Measurements from ENCODE around the gene ETS1.

DNA sequence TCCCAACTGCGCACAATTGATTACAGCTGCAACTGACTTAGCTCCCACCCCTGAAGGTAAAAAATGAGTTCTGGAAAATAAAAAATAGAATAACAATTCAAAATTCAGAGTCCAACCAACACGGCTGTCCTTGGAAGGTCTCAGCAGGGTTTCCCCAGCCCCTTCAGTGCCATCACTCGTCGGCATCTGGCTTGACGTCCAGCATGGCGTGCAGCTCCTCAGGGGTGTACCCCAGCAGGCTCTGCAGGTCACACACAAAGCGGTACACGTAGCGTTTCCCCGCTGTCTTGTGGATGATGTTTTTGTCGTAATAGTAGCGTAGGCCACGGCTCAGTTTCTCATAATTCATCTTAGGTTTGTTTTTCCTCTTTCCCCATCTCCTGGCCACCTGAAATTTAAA is 125.2 kb downstream of the ETS1 start:
- TF ChIP-seq EZH2 (optimal IDR thresholded peaks at IDR 0.05; ENCODE audit: low read depth, low read length) (no peak), EZH2phosphoT487 (IDR thresholded peaks at IDR 0.05; ENCODE audit: low read length) (no peak)
- TF ChIP-seq, protein P1, sequence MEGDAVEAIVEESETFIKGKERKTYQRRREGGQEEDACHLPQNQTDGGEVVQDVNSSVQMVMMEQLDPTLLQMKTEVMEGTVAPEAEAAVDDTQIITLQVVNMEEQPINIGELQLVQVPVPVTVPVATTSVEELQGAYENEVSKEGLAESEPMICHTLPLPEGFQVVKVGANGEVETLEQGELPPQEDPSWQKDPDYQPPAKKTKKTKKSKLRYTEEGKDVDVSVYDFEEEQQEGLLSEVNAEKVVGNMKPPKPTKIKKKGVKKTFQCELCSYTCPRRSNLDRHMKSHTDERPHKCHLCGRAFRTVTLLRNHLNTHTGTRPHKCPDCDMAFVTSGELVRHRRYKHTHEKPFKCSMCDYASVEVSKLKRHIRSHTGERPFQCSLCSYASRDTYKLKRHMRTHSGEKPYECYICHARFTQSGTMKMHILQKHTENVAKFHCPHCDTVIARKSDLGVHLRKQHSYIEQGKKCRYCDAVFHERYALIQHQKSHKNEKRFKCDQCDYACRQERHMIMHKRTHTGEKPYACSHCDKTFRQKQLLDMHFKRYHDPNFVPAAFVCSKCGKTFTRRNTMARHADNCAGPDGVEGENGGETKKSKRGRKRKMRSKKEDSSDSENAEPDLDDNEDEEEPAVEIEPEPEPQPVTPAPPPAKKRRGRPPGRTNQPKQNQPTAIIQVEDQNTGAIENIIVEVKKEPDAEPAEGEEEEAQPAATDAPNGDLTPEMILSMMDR (IDR thresholded peaks at IDR 0.05; ENCODE audit: low read length), result no peak

All from MM.1S (cell line).